IPS-NIHi7 (cell line): ENCODE results near the gene GNB1.

Experiments used
- DNase-seq: peaks from one replicate; pipeline ENCODE4 v3.0.0; 2012; ENCODE audit warnings: mixed read lengths; ENCODE audit errors: extremely low spot score

The GNB1 gene

DNA sequence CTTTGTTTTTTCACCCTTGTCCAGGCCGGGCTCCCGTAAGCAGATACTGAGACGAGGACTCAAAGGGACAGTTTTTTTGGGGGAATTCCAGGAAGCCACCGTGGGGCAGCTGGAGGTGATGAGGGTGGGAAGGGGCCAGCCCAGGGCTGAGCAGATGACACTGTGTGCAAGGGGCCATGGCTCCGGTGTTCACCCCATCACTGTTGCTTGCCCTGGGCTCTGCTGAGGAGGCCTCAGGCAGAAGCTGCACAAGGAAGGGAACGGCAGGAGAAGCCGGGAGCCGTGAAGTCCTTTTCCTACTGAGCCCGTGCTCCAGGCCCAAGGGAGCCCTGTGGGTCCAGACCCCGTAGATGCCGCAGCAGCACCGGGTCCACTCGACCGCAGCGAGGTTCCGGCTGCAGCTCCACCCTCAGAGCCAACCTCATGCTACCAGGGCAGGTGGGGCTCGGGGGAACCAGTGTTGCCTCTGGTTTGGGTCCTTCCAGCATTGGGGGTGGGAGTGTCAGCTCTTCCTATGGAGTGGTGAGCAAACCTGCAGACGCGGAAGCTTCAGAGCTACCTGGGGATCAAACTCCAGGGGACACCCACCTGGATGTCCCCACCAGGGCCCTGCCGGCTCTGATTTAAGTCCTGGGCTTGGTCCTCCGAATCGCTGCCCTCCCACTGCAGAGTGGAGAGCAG lies 19.9 kb upstream of the GNB1 start:
- DNase-seq, result no peak

DNA sequence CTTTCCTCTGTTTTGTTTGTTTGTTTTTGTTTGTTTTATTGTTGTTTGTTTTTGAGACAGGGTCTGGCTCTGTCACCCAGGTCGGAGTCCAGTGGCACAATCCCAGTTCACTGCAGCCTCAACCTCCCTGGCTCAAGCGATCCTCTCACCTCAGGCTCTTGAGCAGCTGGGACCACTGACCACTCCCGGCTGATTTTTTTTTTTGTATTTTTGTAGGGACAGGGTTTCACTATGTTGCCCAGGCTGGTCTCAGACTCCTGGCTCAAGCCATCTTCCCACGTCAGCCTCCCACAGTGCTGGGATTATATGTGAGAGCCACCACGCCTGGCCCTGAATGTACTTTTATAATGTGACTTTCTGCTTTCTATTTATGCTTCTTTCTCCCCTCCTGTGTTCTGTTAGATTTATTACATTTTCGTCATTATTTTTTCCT lies 19.2 kb upstream of the GNB1 start:
- DNase-seq, result no peak

DNA sequence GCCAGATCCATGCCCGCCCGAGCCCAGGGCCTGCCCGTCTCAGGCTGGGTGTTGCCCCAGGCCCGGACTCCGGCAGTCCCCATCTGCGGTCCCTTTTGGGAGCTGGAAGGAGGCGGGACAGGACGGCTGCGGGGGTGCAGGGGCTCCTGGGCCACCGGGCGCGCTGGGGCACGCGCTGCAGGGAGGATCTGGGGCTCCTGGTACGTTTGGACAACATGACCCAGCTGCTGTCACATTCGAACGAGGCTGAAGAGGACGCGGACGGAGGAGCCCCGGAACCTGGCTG lies 17.6 kb upstream of the GNB1 start:
- DNase-seq, result no peak

DNA sequence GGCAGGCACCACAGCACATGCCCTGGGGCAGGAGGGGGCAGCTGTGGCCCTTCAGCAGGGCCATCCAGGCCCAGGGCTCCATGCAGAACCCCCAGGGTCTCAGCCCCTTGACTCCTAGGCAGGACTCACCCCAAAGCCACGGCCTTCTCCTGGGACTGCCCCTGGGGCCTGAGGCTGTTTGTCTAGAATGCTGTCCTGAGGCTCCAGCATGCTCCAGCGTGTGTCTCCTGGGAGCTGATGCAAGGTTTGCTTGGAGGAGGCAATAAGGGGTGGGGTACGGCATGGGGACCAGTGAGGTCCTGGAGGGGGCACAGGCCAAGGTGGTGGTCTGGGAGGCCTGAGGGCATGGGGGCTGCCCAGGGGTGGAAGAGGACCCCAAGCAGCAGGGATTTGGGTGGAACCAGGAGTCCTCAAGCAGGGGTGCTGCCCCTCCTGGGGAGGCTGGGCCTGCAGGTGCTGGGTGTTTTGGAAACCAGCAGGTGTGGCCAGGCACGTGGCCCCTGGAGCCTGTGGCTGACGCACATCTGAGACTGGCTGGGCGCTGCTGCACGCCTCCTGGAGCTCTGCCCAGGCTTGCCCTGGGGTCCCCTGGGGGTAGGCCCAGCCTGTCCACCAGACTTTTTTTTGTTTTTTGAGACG lies 16.3 kb upstream of the GNB1 start:
- DNase-seq, result no peak

DNA sequence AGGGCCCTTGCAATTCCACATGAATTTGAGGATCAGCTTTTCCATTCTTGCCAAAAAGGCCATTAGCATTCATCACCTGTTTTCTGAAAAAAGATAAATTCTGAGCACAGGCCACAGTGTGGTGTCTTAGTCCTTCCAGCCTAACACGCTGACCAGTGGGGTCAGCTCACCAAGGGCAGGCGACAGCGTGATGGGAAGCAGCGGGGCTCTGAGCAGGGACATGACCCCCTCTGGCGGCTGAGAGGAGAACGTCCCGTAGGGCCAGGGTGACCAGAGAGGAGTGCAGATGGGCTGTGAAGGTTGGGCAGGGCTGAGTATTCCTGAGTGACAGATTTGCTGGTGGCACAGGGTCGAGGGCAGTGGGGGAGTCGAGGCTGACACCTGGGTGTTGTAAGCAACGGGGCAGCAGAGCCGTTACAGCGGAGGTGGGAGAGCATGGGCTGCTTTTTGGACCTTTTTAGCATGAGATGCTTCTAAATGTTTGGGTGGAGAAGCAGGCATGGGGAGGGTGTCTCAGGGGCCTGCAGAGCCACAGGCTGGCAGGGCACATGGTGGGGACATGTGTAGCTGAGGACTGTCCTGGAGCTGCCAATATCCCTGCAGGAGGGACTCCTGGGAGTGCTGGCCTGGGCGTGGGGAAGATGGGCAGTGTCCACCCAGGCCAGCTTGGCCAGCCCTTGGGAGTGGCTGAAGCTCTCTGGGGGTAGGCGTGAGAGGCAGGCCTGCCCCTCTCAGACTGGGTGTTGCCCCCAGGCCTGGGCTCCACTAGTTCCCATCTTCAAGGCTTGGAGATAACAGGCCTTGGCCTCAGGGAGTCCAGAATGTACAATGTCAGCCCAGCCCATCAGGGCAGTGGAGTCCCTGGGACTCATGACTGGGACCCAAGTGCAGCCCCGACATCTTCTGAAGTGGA lies 15.6 kb upstream of the GNB1 start:
- DNase-seq, result peak; percentile 91

DNA sequence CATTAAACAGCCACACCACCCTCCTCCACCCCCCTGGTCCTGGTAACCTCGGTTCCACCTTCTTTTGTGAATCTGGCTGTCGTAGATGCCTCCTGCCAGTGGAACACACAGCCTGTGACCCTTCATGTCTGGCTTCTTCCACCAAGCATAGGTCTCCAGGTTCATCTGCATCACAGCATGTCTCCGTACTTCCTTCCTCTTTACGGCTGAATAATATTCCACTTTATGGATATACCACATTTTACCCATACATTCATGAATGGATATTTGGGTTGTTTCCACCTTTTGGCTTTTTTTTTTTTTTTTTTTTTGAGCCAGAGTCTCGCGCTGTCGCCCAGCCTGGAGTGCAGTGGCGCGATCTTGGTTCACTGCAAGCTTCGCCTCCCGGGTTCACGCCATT lies 12.3 kb upstream of the GNB1 start:
- no peak for DNase-seq

DNA sequence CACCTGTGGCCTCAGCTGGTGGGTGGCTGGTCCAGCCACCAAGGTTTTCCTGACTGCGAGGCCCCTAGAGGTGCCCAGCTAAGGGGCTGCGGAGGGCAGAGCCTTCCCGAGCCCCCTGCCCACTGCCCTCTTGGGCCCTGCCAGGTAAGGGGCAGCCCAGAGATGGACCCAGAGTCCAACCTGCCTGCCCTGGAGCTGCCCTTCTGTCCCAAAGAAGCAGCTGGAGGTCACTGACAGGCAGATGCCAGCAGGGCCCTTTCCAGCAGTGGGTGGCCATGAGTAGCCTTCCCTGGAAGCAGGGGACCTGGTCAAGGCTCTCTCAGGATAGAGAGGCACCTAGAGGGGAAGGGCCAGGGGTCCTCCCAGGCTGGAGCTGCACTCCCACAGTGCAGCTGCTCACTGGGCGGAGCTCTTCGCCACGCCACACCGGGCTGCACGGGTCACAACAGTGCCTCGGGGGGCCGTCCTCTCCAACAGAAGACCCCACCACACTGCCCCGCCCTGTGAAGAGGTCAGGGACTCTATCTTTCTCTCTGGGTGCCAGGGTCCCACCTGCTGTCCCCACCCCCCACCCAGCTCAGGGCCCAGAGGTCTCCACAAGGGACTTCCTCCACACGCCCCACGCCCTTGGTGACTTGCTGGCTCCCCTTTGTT lies 10.9 kb upstream of the GNB1 start:
- DNase-seq, result no peak

DNA sequence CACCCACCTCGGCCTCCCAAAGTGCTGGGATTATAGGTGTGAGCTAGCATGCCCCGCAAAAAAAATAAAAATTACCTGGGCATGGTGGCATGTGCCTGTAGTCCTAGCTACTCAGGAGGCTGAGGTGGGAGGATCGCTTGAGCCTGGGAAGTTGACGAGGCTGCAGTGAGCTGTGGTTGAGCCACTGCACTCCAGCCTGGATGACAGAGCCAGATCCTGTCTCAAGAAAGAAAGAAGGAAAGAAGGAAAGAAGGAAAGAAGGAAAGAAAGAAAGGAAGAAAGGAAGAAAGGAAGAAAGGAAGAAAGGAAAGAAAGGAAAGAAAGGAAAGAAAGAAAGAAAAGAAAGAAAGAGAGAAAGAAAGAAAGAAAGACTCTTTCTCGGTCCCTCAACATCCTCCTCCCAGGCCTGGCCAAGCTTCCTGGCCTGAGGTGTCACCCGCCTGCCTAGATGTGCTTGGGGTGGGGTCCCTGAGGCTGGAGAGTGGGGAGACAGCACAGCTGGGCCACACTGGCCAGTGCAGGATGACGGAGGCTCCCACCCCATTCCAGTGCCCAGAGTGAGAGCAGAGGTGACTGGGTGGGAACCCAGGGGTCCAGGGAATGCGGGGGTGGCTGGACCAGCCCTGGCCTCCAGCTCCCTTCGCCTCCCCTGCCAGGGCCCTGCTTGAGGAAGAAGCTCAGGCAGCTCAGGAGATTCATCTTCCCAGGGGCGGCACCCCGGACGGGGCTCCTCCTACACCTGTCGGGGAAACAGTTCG lies 10.2 kb upstream of the GNB1 start:
- no peak for DNase-seq

DNA sequence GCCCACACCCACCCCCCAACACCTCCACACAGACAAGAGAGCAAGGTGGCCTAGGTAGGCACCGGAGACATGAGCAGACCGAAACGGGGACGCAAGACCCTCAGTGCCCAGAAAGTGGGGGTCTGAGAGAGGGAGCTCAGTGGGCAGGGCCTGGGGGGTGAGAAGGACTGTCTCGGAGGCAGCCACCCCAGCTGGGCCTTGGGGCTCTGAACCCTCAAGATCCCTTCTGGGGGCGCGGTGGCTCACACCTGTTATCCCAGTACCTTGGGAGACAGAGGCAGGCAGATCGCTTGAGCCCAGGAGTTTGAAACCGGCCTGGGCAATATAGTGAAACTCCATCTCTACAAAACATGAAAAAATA lies 9.1 kb upstream of the GNB1 start:
- DNase-seq, result no peak

DNA sequence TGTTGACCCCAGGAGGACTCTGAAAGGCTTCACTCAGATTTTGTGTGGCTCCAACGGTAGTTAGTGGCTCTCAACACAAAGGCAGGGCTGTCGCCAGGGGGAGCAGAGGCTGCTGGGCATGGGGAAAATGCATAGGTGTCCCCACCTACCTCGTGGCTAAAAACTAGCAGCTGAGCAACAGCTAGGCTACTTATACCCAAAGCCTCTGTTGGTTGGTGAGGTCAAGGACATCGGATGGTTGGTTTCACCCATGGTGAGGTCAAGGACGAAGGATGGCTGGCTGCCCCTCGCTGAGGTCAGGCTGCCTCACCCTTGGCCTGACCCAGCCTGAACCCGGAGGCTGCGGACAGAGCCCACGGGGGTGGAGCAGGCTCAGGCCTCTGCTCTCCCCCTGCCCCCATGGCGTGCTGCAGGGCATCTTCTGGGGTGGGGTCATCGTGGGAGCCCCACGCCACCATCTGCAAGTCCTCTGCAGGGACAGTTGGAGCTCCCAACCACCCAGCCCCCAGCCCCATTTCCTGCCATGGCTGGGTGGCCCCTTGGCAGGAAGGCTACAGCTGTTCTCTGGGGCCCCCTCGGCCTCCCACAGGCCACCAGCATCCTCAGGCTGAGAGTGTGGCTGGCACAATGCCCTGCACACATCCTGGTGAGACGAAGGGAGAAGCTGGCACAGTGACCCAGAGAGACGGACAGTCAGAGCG lies 8.5 kb upstream of the GNB1 start:
- DNase-seq, result peak; percentile 42

DNA sequence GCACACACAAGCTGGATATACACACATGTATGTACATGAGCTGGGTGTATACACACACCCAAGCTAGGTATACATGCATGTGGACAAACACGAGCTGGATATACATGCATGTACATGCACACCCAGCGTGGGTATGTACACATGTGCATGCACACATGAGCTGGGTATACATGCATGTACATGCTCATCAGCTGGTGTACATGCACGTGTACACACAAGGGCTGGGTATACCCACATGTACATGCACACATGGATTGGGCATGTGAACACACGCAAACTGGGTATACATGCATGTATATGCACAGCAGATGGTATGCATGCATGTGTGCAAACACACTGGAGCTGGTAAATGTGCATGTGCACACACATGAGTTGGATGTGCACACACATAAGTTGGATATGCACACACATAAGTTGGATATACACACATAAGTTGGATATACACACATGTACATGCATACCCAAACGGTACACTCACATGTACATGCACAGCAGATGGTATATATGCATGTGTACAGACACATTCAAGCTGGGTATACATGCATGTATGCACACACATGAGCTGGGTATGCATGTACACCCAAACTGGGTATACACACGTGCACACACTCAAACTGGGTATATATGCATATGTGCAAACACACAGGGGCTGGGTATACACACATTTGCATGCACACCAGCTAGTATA lies 7.5 kb upstream of the GNB1 start:
- no peak for DNase-seq

DNA sequence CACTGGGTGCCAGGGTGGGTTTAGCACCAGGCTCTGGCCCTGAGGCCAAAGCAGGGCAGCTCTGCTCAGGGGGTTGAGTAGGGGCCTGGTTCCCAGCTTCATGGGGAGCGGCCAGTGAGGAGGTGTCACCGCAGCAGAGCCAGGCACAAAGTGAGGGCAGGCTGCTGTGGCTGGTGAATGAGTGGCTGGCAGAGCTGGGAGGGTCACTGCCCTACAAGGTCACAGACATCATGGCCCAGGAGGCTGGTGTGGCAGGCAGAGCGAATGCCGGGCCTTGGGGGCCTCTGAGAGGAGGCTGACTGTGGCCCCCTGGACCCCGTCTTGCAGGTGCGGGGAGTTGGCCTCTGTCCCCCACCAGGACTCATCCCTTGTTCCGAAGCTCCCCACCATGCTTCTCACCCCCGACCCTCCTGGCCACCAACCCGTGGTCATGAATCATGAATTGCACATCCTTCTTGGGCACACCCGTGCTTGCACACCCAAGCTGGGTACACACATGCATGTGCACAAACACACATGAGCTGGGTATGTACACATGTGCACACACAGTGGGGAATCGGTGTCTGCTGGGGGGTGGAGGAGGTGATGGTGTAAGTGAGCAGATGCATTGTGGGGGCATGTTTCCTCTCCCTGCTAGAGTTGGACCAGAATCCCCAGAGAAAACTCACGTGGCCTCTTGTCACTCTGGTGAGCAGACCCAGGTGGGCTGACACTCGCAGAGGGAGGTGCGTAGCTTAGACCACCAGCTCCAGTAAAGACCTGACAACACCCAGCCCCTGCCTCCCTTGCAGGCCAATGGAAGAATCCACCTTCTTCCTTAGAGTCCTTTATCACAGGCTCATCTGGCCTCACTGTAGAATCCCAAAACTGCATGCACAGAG lies 4.8 kb upstream of the GNB1 start:
- DNase-seq, result no peak

DNA sequence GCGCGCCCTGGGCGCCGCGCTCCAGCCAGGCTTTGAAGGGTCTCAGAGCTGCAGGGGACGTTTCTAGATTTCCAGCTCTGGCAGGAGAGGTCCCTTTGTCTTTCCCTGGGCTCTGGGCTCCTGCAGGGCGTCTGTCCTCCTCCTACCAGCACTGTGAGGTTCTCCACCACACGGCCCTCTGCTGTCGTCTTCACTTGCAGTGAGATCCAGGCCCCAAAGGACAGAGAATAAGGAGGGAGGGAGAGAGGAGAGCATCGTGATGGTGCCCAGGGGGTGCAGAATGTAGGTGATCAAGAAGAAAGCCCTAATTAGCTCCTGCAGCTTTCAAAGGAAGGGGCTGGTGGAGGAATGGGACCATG lies 4.2 kb upstream of the GNB1 start:
- DNase-seq, result no peak

DNA sequence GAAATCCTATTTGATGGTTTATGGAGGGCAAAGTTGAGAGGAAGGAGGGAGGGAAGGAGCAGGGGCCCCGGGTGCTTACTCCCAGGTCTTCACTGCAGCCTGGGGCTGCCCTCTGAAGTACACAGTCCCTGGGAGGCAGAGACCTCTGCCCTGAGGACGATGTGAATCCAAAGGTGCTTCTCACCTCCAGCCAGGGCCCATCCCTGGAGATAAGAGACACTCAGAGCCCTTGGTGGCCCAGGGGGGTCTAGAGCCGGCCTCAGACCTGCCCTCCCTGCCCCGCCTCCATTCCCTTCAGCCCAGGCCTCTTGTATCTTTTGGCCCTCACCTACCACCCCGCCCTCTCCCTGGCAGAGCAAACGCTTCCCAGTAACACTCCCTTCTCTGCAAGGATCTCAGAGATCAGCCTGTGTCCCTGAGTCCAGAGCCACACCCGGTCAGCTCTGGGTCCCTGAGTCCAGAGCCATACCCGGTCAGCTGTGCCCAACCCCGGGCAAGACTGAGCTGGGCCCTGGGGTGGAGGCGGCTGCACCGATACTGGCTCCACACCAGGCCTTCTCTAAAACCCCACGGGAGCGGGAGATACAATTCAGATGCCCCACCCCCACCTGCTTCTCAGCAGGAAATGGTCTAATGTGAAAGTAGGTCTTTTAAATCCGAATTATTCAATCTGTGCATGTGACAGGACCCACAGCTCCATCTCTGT lies 3.6 kb upstream of the GNB1 start:
- peak; percentile 41 for DNase-seq

DNA sequence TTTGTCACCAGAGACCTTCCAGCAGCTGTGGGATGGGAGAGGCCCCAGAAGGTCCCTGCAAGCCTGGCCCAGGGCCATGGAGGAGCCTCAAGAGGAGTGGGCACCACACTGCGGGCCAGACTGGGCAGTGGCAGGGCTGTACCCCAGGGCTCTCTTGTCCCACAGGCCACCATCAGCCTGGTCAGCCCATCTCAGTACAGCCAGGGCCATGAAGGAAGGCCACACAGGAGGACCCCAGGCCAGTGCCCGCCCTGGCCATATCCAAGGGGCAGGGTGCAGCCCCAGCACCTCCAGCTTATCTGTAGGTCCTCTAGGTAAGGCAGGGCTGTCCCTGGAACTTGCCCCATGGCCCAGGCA lies 3.1 kb upstream of the GNB1 start:
- DNase-seq, result no peak

DNA sequence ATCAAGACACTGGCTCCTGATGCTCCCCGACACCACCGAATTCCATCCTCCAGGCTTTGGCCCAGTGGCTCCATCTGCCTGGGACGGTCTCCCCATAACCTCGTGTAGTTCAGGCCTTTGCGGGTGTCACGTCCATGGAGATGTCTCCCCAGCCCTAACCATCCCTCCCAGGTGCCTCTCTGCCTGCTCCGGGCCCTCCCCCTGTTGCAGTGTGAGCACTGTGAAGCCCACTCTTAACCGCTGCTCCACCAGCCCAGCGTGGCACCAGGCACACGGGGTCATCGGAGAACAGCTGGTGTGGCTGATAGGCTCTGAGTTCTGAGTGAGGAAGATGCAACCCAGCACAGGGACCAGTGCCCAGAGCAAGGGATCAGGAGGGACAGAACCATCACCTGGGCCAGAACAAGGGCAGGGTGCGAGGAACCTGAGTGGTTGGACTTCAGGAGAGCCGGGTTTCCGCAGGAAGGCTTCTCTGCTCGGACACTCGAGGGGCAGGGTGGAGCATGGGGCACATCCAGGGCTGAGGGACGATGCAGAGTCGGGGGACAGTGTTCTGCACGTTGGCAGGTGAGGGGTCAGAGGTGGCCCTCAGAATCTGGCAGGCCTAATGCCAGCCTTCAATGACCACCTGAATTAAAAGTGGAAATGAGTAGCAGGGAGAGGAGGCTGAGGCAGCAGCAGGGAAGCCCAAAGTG lies 2.6 kb upstream of the GNB1 start:
- DNase-seq, result no peak

DNA sequence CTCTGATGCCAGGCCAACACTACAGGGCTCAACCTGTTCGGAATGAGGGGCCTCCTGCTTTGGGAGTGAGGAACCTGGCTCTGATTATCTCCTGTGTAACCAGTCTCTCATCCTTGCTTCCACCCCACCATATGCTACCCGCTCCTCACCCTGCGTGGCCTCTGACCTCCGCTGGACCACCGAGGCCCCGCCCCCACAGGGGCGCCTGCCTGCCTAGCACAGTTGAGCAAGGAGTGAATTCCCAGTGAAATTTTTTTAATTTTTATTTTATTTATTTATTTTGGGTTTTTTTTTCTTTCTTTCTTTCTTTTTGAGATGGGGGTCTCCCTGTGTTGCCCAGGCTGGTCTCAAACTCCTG lies 1.9 kb upstream of the GNB1 start:
- DNase-seq, result no peak

DNA sequence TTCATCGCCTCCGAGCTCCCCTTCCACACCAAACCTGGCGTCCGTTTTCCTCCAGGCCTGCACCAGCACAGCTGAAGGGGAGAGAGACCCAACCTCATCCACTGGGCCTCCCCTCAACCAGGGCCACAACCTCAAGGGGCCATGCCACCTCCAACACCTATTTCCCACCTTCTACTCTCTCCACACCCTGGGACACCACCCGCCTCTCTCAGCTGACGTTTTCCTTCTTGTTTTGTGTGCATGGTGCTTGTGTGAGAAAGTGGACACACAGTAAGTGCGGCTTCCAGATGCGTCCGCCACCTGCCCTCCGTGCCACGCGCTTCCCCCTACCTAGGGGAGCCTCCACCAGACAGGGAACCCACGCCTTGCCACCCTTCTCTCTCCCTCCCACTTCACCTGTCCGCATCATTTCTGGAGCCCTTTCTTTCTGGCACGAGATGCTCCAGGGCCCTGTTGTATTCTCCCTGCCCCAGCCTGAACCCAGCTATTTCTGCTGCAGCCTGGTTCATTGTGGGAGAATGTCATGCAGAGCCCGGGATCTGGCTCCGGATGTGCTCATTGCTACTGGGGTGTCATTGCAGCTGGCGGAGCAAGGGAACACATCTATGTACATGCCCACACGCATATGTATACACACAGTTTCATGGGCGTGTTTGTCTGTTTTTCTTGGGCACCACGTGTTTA lies 1.3 kb upstream of the GNB1 start:
- DNase-seq, result no peak
